VCaP (cell line): ENCODE measurements around the gene GALNT13.

Source experiments
- H3K27ac ChIP-seq: fragments of 450-650 bp; 2 replicates; pipeline ENCODE4 v1.5.1; 2017
- TF ChIP-seq, protein P1 (sequence below): fragments of 450-650 bp; conservative IDR thresholded peaks from 2 replicates; pipeline ENCODE4 v1.5.1; 2017; ENCODE audit warnings: mild to moderate bottlenecking, moderate library complexity

GALNT13 gene

GRCh38 chr2:153891051-153891450 lies 19.3 kb downstream of the GALNT13 start:
- TF ChIP-seq, protein P1, sequence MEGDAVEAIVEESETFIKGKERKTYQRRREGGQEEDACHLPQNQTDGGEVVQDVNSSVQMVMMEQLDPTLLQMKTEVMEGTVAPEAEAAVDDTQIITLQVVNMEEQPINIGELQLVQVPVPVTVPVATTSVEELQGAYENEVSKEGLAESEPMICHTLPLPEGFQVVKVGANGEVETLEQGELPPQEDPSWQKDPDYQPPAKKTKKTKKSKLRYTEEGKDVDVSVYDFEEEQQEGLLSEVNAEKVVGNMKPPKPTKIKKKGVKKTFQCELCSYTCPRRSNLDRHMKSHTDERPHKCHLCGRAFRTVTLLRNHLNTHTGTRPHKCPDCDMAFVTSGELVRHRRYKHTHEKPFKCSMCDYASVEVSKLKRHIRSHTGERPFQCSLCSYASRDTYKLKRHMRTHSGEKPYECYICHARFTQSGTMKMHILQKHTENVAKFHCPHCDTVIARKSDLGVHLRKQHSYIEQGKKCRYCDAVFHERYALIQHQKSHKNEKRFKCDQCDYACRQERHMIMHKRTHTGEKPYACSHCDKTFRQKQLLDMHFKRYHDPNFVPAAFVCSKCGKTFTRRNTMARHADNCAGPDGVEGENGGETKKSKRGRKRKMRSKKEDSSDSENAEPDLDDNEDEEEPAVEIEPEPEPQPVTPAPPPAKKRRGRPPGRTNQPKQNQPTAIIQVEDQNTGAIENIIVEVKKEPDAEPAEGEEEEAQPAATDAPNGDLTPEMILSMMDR: no peak
- H3K27ac ChIP-seq: no peak overlapping the region

GRCh38 chr2:153912798-153913396 lies 41.2 kb downstream of the GALNT13 start:
- no peak overlapping the region for H3K27ac ChIP-seq
- TF ChIP-seq, protein P1: no peak

GRCh38 chr2:153917570-153917969 lies 45.8 kb downstream of the GALNT13 start:
- TF ChIP-seq, protein P1: no peak

DNA sequence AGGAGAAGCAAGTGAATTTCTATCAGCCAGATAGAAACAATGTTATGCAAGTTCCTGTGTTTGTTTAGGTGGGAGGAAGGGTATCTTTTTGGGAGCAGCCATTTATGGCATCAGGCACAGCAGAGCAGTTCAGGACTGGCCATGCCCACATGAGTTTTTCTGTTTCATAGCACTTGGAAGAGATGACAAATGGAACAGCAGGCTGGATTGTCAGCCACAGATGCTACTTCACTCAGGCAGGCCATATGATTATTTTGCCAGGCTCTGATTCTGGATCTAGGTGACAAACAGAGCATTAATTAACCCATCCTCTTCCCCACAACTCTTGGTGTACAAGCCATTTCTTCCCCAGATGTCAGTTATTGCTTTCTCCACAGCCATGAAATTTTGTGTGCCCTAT lies 63.8 kb downstream of the GALNT13 start:
- H3K27ac ChIP-seq: no peak overlapping the region
- TF ChIP-seq, protein P1: no peak

More at GRCh38 chr2:153917570-153917969, 45.8 kb downstream of the GALNT13 start:
- no peak overlapping the region for H3K27ac ChIP-seq

- no peak overlapping the region for H3K27ac ChIP-seq
- TF ChIP-seq, protein P1: no peak
These were observed 67.5 kb downstream of the GALNT13 start for GRCh38 chr2:153939124-153939796.

GRCh38 chr2:153940511-153940910 lies 68.8 kb downstream of the GALNT13 start:
- no peak overlapping the region for H3K27ac ChIP-seq
- TF ChIP-seq, protein P1: no peak

DNA sequence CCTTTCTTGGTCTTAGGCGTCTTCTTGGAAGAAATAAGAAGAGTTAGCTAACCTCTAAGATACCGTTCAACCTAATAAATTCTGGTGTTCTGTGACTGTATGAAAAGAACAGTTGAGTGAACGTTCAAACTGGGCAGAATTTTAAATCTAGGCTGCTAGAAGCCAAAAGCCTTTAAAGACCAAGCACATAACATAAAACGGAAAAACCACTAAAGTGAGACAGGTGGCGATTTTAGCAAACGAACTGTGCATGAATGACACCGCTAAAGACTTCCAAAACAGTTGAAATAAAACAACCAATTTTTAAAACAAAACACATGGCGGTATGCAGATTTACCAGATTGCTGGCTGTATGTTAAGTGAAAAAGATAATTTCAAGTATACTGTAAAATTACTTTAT lies 73.1 kb downstream of the GALNT13 start:
- no peak overlapping the region for H3K27ac ChIP-seq
- TF ChIP-seq, protein P1: no peak
